Kidney epithelial cell (primary cell): Measurements from ENCODE around the gene TUBB8. TPM values are rescaled to one million over a fixed set of nuclear protein-coding genes. Genes with fewer than 3 reads are reported as not detected.

Experiments
- DNase-seq: peaks from one replicate; pipeline ENCODE4 v3.0.0-alpha.2; 2010; ENCODE audit warnings: low read depth
- H3K27me3 ChIP-seq: 2 replicates; pipeline ENCODE4 v1.6.0; 2011; ENCODE audit warnings: low read length; ENCODE audit not compliant: control insufficient read depth, insufficient read depth
- H3K36me3 ChIP-seq: 2 replicates; pipeline ENCODE4 v1.5.1; 2011; ENCODE audit warnings: low read length; ENCODE audit not compliant: control insufficient read depth, insufficient read depth
- H3K4me3 ChIP-seq: 2 replicates; pipeline ENCODE4 v1.5.1; 2011; ENCODE audit warnings: low read depth, mild to moderate bottlenecking, control low read depth, low read length
- CTCF ChIP-seq: IDR thresholded peaks from 2 replicates; pipeline ENCODE4 v1.5.1; 2011; ENCODE audit warnings: mild to moderate bottlenecking, moderate library complexity, low read length, control low read depth, inconsistent platforms; ENCODE audit not compliant: insufficient read depth, poor library complexity, severe bottlenecking
- total RNA-seq: library from RNA; depleted of rRNA; stranded (reverse); fragments of >200 nt; gene quantifications from 2 replicates; pipeline ENCODE4 v1.2.3, GENCODE V29; 2015

The TUBB8 gene
- not detected in 2 replicates for total RNA-seq

- no peaks in the 10 kb centered on the region for H3K27me3 ChIP-seq
- TF ChIP-seq CTCF: no peak
- H3K4me3 ChIP-seq: no peak within 1 kb of the TSS
- DNase-seq: no peak
- no peaks in the 10 kb centered on the region for H3K36me3 ChIP-seq
Observed at GRCh38 chr10:48996-49395, at the start of gene TUBB8. TSS of gene TUBB8 (minus strand) at chr10:49296. CDS start at chr10:49238, 58 bp downstream.

GRCh38 chr10:96466-96865 is 47.4 kb upstream of the TUBB8 start:
- no peaks in the 10 kb centered on the region for H3K27me3 ChIP-seq
- DNase-seq: no peak
- H3K4me3 ChIP-seq: no peak overlapping the region
- no peak for TF ChIP-seq CTCF
- no peaks in the 10 kb centered on the region for H3K36me3 ChIP-seq

- TF ChIP-seq CTCF: no peak
- no peaks in the 10 kb centered on the region for H3K27me3 ChIP-seq
- no peak for DNase-seq
- H3K36me3 ChIP-seq: no peaks in the 10 kb centered on the region
- no peak overlapping the region for H3K4me3 ChIP-seq
Observed at GRCh38 chr10:95356-96115, 46.4 kb upstream of the TUBB8 start.

GRCh38 chr10:94613-95012 is 45.5 kb upstream of the TUBB8 start:
- H3K27me3 ChIP-seq: no peaks in the 10 kb centered on the region
- no peaks in the 10 kb centered on the region for H3K36me3 ChIP-seq
- DNase-seq: no peak
- no peak for TF ChIP-seq CTCF
- H3K4me3 ChIP-seq: no peak overlapping the region

- no peaks in the 10 kb centered on the region for H3K36me3 ChIP-seq
- H3K27me3 ChIP-seq: no peaks in the 10 kb centered on the region
- no peak for TF ChIP-seq CTCF
- no peak overlapping the region for H3K4me3 ChIP-seq
- no peak for DNase-seq
Observed at GRCh38 chr10:92846-93245, 43.8 kb upstream of the TUBB8 start.

GRCh38 chr10:92153-92552 is 43.1 kb upstream of the TUBB8 start:
- H3K4me3 ChIP-seq: no peak overlapping the region
- H3K36me3 ChIP-seq: no peaks in the 10 kb centered on the region
- no peak for DNase-seq
- H3K27me3 ChIP-seq: no peaks in the 10 kb centered on the region
- TF ChIP-seq CTCF: no peak
